A549 (cell line): ENCODE data around the gene ABCB4.

Experiments used
- CBX2 ChIP-seq: fragments of 200-600 bp; sonication (generic); IDR thresholded peaks from 2 replicates; pipeline ENCODE4 v1.6.1; 2016; ENCODE audit warnings: low read depth, mild to moderate bottlenecking, borderline replicate concordance
- CTCF ChIP-seq: fragments of >200 bp; sonication (Bioruptor Twin); formaldehyde crosslinking; IDR thresholded peaks from 3 replicates; pipeline ENCODE4 v1.5.1; 2016
- EHMT2 ChIP-seq: fragments of 200-600 bp; sonication (generic); IDR thresholded peaks from 2 replicates; pipeline ENCODE4 v1.6.1; 2016; ENCODE audit warnings: antibody characterized with exemption, low read depth, mild to moderate bottlenecking, moderate library complexity
- EP300 ChIP-seq, 2 experiments: fragments of >200 bp; sonication (Bioruptor Twin); formaldehyde crosslinking; IDR thresholded peaks; 2 replicates in 1 of 2; 3 replicates in 1 of 2; pipeline ENCODE4 v1.6.1; 2016 to 2017
- ESRRA ChIP-seq: fragments of 150-350 bp; IDR thresholded peaks from 2 replicates; pipeline ENCODE4 v1.6.1; 2014; ENCODE audit warnings: mild to moderate bottlenecking, low read length, borderline replicate concordance
- MAFK ChIP-seq: fragments of 450-650 bp; IDR thresholded peaks from 2 replicates; pipeline ENCODE4 v1.6.1; 2014; ENCODE audit not compliant: partially characterized antibody
- MAZ ChIP-seq: fragments of 150-350 bp; IDR thresholded peaks from 2 replicates; pipeline ENCODE4 v1.6.1; 2014; ENCODE audit warnings: antibody characterized with exemption, low read depth, low read length, borderline replicate concordance
- NR3C1 ChIP-seq: fragments of >200 bp; sonication (Bioruptor Twin); formaldehyde crosslinking; IDR thresholded peaks from 3 replicates; pipeline ENCODE4 v1.6.1; 2017
- PHF8 ChIP-seq: fragments of 200-600 bp; sonication (generic); IDR thresholded peaks from 2 replicates; pipeline ENCODE4 v1.6.1; 2016; ENCODE audit warnings: low read depth, mild to moderate bottlenecking, antibody characterized with exemption, moderate library complexity, borderline replicate concordance
- POLR2A ChIP-seq: IDR thresholded peaks from 2 replicates; pipeline ENCODE4 v1.6.1; 2012; ENCODE audit warnings: mild to moderate bottlenecking, low read length
- RFX5 ChIP-seq: fragments of 450-650 bp; IDR thresholded peaks from 2 replicates; pipeline ENCODE4 v1.7.1; 2014; ENCODE audit warnings: antibody characterized with exemption, mild to moderate bottlenecking, moderate library complexity
- RNF2 ChIP-seq: fragments of 200-600 bp; sonication (generic); IDR thresholded peaks from 2 replicates; pipeline ENCODE4 v1.6.1; 2016; ENCODE audit warnings: low read depth, mild to moderate bottlenecking, antibody characterized with exemption, moderate library complexity, borderline replicate concordance
- TP53 ChIP-seq: fragments of 250-450 bp; sonication (Bioruptor Pico); IDR thresholded peaks from 2 replicates; pipeline ENCODE4 v1.5.0; 2021; ENCODE audit warnings: mild to moderate bottlenecking, moderate library complexity
- ZFP36 ChIP-seq: fragments of 450-650 bp; IDR thresholded peaks from 2 replicates; pipeline ENCODE4 v1.6.1; 2014; ENCODE audit warnings: borderline replicate concordance; ENCODE audit not compliant: partially characterized antibody

DNA sequence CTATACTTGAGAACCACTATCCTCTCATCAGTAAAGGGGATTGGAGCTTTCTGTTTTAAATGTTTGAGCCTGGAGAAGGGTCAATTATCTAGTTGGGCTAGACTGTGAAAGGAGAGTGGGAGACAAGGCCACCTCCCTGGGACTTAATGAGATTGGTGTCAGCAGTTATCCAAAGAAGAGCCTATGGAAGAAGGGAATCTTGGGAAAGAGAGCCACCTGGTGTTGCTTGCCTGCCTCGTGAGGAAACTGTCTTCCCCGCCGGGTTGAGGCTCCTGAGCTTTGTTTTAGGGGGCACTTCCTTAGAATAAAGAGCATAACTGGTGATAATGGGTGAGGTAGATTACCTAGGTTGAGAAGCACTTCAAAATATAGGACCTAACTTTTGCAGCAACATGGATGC is 32.0 kb upstream of the ABCB4 start:
- TF ChIP-seq PHF8 (no peak), ESRRA (no peak), CTCF (0 out of 3 replicates have a peak, but pooled peaks have one; percentile 15), ZFP36 (no peak), NR3C1 (no peak), EP300 (IDR thresholded peaks at IDR 0.05) (no peak), MAFK (no peak), POLR2A (no peak), MAZ (no peak), TP53 (no peak), CBX2 (no peak), RNF2 (no peak), EHMT2 (no peak), RFX5 (no peak)
